GM10266 (cell line): ENCODE measurements around the gene TADA1.

Source experiments
- DNase-seq: peaks from one replicate; pipeline ENCODE4 v3.0.0; 2012; ENCODE audit errors: extremely low spot score
- CTCF ChIP-seq: IDR thresholded peaks from 2 replicates; pipeline ENCODE4 v1.5.1; 2012; ENCODE audit warnings: mild to moderate bottlenecking, low read depth; ENCODE audit not compliant: control insufficient read depth, insufficient read depth; ENCODE audit errors: missing control alignments

TADA1 gene

GRCh38 chr1:166906647-166907046 lies 30.6 kb upstream of the TADA1 start:
- no peak for TF ChIP-seq CTCF
- DNase-seq = no peak

- TF ChIP-seq CTCF = no peak
- DNase-seq = no peak
Observed at GRCh38 chr1:166905900-166906299, 29.8 kb upstream of the TADA1 start.

GRCh38 chr1:166905136-166905535 lies 29.1 kb upstream of the TADA1 start:
- no peak for DNase-seq
- no peak for TF ChIP-seq CTCF

GRCh38 chr1:166903232-166903631 lies 27.2 kb upstream of the TADA1 start:
- no peak for DNase-seq
- no peak for TF ChIP-seq CTCF

- TF ChIP-seq CTCF = no peak
- no peak for DNase-seq
Observed at GRCh38 chr1:166902279-166902678, 26.2 kb upstream of the TADA1 start.

- DNase-seq = no peak
- TF ChIP-seq CTCF = no peak
Observed at GRCh38 chr1:166900987-166901386, 24.9 kb upstream of the TADA1 start.

GRCh38 chr1:166899769-166900168 lies 23.7 kb upstream of the TADA1 start:
- no peak for TF ChIP-seq CTCF
- DNase-seq = no peak
